Mesangial cell (primary cell): ENCODE results near the gene GUCA2B. TPM values are rescaled to one million over a fixed set of nuclear protein-coding genes. Genes with fewer than 3 reads are reported as not detected.

ENCODE experiments used
- total RNA-seq: library from RNA; depleted of rRNA; stranded (reverse); fragments of >200 nt; gene quantifications from 2 replicates; pipeline ENCODE4 v1.2.3, GENCODE V29; 2015

The GUCA2B gene
- total RNA-seq: not detected in 2 replicates

GRCh38 chr1:42152907-42153600, at the start of gene GUCA2B:
Gene GUCA2B (plus strand): TSS chr1:42153410. CDS start chr1:42153451, 41 bp downstream.

GRCh38 chr1:42164551-42165420, 11.6 kb downstream of the GUCA2B start, which contains the start of gene GUCA2A:
Gene GUCA2A (minus strand): TSS chr1:42164745. CDS start chr1:42164712, 33 bp downstream.

Other genes with a start within 250 kb of the GUCA2B start
- 4.9 and 8.5 TPM in 2 replicates for gene HIVEP3, start 234.5 kb upstream of the GUCA2B start, total RNA-seq
- not detected in 2 replicates for gene GUCA2A, start 11.3 kb downstream of the GUCA2B start, total RNA-seq
- gene FOXJ3, start 181.8 kb downstream of the GUCA2B start, total RNA-seq: 14.2 and 16.6 TPM in 2 replicates
- gene RIMKLA, start 227.4 kb downstream of the GUCA2B start, total RNA-seq: under 0.01 and 0.16 TPM in 2 replicates